DOHH2 (cell line): ENCODE results near the gene CHRDL2.

Source experiments
- H3F3A ChIP-seq: fragments of 200-600 bp; sonication (generic), shearing (Covaris generic); 2 replicates; pipeline ENCODE4 v1.6.0; 2016; ENCODE audit warnings: antibody characterized with exemption, mild to moderate bottlenecking; ENCODE audit not compliant: control insufficient read depth, insufficient read depth
- H3K27ac ChIP-seq: fragments of 200-600 bp; sonication (generic); 2 replicates; pipeline ENCODE4 v1.5.1; 2014; ENCODE audit warnings: low read depth, mild to moderate bottlenecking, low read length, moderate library complexity
- H3K27me3 ChIP-seq: fragments of 200-600 bp; sonication (generic); 2 replicates; pipeline ENCODE4 v1.6.1; 2014; ENCODE audit warnings: mild to moderate bottlenecking, low read length, mixed read lengths; ENCODE audit not compliant: control insufficient read depth
- H3K36me3 ChIP-seq: fragments of 200-600 bp; sonication (generic); 2 replicates; pipeline ENCODE4 v1.6.1; 2014; ENCODE audit warnings: mild to moderate bottlenecking, low read length, moderate library complexity, mixed read lengths; ENCODE audit not compliant: control insufficient read depth
- H3K4me1 ChIP-seq: fragments of 200-600 bp; sonication (generic); 2 replicates; pipeline ENCODE4 v1.6.1; 2014; ENCODE audit warnings: mild to moderate bottlenecking, low read length, mixed read lengths; ENCODE audit not compliant: control insufficient read depth
- H3K4me2 ChIP-seq: fragments of 200-600 bp; sonication (generic); 2 replicates; pipeline ENCODE4 v1.6.0; 2014; ENCODE audit warnings: mild to moderate bottlenecking, low read length, moderate library complexity
- H3K4me3 ChIP-seq: fragments of 200-600 bp; sonication (generic); 2 replicates; pipeline ENCODE4 v1.5.1; 2014; ENCODE audit warnings: mild to moderate bottlenecking, low read length, mixed read lengths
- H3K79me2 ChIP-seq: fragments of 200-600 bp; sonication (generic); 2 replicates; pipeline ENCODE4 v1.6.1; 2014; ENCODE audit warnings: mild to moderate bottlenecking, low read length, mixed read lengths; ENCODE audit not compliant: control insufficient read depth
- H3K9me2 ChIP-seq: fragments of 200-600 bp; sonication (generic); replicated peaks from 2 replicates; pipeline ENCODE4 v1.6.1; 2014; ENCODE audit warnings: mild to moderate bottlenecking, low read length, mixed read lengths; ENCODE audit not compliant: control insufficient read depth
- H3K9me3 ChIP-seq: fragments of 200-600 bp; sonication (generic); 2 replicates; pipeline ENCODE4 v1.6.1; 2014; ENCODE audit warnings: antibody characterized with exemption, low read length, mixed read lengths; ENCODE audit not compliant: control insufficient read depth, insufficient read depth
- H4K20me1 ChIP-seq: fragments of 200-600 bp; sonication (generic); 2 replicates; pipeline ENCODE4 v1.6.0; 2014; ENCODE audit warnings: low read depth, mild to moderate bottlenecking, antibody characterized with exemption, low read length, moderate library complexity; ENCODE audit not compliant: control insufficient read depth, insufficient read depth
- CTCF ChIP-seq: fragments of 200-600 bp; sonication (generic); IDR thresholded peaks from one replicate; pipeline ENCODE4 v1.5.1; 2014; ENCODE audit warnings: antibody characterized with exemption, mild to moderate bottlenecking, low read depth, low read length; ENCODE audit not compliant: poor library complexity, severe bottlenecking
- EZH2phosphoT487 ChIP-seq: fragments of 200-600 bp; sonication (generic); IDR thresholded peaks from 2 replicates; pipeline ENCODE4 v1.6.1; 2017; ENCODE audit warnings: borderline replicate concordance, mild to moderate bottlenecking, antibody characterized with exemption, low read length, moderate library complexity, mixed read lengths

Gene CHRDL2

GRCh38 chr11:74647404-74647803 is 83.8 kb downstream of the CHRDL2 start:
- Histone ChIP-seq H3K9me3 (no peaks in the 10 kb centered on the region), H3K27ac (no peak overlapping the region), H3K79me2 (no peaks in the 10 kb centered on the region), H3K9me2 (no peaks in the 10 kb centered on the region), H3K4me2 (no peak overlapping the region), H3K4me1 (no peaks in the 10 kb centered on the region), H3K4me3 (no peak overlapping the region), H4K20me1 (no peaks in the 10 kb centered on the region), H3F3A (no peaks in the 10 kb centered on the region), H3K36me3 (peaks cover 67% of the 10 kb centered on the region), H3K27me3 (no peaks in the 10 kb centered on the region)
- TF ChIP-seq EZH2phosphoT487 (no peak), CTCF (no peak)

GRCh38 chr11:74646954-74647353 is 84.3 kb downstream of the CHRDL2 start:
- H3K9me3 ChIP-seq: no peaks in the 10 kb centered on the region
- H3K4me3 ChIP-seq: no peak overlapping the region
- no peaks in the 10 kb centered on the region for H3K79me2 ChIP-seq
- no peak overlapping the region for H3K4me2 ChIP-seq
- no peaks in the 10 kb centered on the region for H3K9me2 ChIP-seq
- no peaks in the 10 kb centered on the region for H3K27me3 ChIP-seq
- no peak overlapping the region for H3K27ac ChIP-seq
- TF ChIP-seq CTCF (no peak), EZH2phosphoT487 (no peak)
- no peaks in the 10 kb centered on the region for H4K20me1 ChIP-seq
- H3F3A ChIP-seq: no peaks in the 10 kb centered on the region
- H3K36me3 ChIP-seq: peaks cover 69% of the 10 kb centered on the region
- no peaks in the 10 kb centered on the region for H3K4me1 ChIP-seq
